ENCODE measurements around the gene KDM7A. TPM values are rescaled to one million over a fixed set of nuclear protein-coding genes. Genes with fewer than 3 reads are reported as not detected.
A peak's percentile ranks its signal among the peaks of the same experiment; 100 is the strongest.

The KDM7A gene
- total RNA-seq, 1 experiment from 2014 or later: 12.2 TPM

- TF ChIP-seq MYBL2 (CRISPR knock-in tag; IDR thresholded peaks at IDR 0.05) (no peak), GTF2I (CRISPR knock-in tag; conservative IDR thresholded peaks at IDR 0.05) (no peak), TCF7 (CRISPR knock-in tag; IDR thresholded peaks at IDR 0.05; ENCODE audit: low read depth) (no peak), RORB (CRISPR knock-in tag; IDR thresholded peaks at IDR 0.05) (no peak), NFATC4 (CRISPR knock-in tag; IDR thresholded peaks at IDR 0.05) (no peak), ZNF671 (CRISPR knock-in tag; IDR thresholded peaks at IDR 0.05) (peak; percentile 57; the same call in 1 of the 2 replicates), TP53 (CRISPR knock-in tag; IDR thresholded peaks at IDR 0.05) (no peak), IRF2 (CRISPR knock-in tag; IDR thresholded peaks at IDR 0.05; ENCODE audit: borderline replicate concordance, low read depth) (no peak), PREB (CRISPR knock-in tag; IDR thresholded peaks at IDR 0.05; ENCODE audit: borderline replicate concordance) (no peak), ZNF138 (CRISPR knock-in tag; conservative IDR thresholded peaks at IDR 0.05) (no peak), SMAD4 (CRISPR knock-in tag; IDR thresholded peaks at IDR 0.05) (no peak), ATF6 (CRISPR knock-in tag; IDR thresholded peaks at IDR 0.05) (no peak), ESRRA (CRISPR knock-in tag; IDR thresholded peaks at IDR 0.05; ENCODE audit: borderline replicate concordance) (no peak), CBFB (CRISPR knock-in tag; IDR thresholded peaks at IDR 0.05; ENCODE audit: low read depth) (no peak), KAT7 (CRISPR knock-in tag; IDR thresholded peaks at IDR 0.05; ENCODE audit: borderline replicate concordance) (peak; percentile 83; the same call in 1 of the 2 replicates), ZNF263 (CRISPR knock-in tag; IDR thresholded peaks at IDR 0.05; ENCODE audit: low read depth) (no peak), NFYB (CRISPR knock-in tag; conservative IDR thresholded peaks at IDR 0.05; ENCODE audit: low read depth) (no peak), ZNF396 (CRISPR knock-in tag; IDR thresholded peaks at IDR 0.05; ENCODE audit: borderline replicate concordance) (no peak), NR2C2 (CRISPR knock-in tag; IDR thresholded peaks at IDR 0.05) (no peak)
- TF ChIP-seq, protein P1, sequence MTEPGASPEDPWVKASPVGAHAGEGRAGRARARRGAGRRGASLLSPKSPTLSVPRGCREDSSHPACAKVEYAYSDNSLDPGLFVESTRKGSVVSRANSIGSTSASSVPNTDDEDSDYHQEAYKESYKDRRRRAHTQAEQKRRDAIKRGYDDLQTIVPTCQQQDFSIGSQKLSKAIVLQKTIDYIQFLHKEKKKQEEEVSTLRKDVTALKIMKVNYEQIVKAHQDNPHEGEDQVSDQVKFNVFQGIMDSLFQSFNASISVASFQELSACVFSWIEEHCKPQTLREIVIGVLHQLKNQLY (CRISPR knock-in tag; IDR thresholded peaks at IDR 0.05): 0 out of 2 replicates have a peak, but pooled peaks have one; percentile 37
- TF ChIP-seq, protein P2, sequence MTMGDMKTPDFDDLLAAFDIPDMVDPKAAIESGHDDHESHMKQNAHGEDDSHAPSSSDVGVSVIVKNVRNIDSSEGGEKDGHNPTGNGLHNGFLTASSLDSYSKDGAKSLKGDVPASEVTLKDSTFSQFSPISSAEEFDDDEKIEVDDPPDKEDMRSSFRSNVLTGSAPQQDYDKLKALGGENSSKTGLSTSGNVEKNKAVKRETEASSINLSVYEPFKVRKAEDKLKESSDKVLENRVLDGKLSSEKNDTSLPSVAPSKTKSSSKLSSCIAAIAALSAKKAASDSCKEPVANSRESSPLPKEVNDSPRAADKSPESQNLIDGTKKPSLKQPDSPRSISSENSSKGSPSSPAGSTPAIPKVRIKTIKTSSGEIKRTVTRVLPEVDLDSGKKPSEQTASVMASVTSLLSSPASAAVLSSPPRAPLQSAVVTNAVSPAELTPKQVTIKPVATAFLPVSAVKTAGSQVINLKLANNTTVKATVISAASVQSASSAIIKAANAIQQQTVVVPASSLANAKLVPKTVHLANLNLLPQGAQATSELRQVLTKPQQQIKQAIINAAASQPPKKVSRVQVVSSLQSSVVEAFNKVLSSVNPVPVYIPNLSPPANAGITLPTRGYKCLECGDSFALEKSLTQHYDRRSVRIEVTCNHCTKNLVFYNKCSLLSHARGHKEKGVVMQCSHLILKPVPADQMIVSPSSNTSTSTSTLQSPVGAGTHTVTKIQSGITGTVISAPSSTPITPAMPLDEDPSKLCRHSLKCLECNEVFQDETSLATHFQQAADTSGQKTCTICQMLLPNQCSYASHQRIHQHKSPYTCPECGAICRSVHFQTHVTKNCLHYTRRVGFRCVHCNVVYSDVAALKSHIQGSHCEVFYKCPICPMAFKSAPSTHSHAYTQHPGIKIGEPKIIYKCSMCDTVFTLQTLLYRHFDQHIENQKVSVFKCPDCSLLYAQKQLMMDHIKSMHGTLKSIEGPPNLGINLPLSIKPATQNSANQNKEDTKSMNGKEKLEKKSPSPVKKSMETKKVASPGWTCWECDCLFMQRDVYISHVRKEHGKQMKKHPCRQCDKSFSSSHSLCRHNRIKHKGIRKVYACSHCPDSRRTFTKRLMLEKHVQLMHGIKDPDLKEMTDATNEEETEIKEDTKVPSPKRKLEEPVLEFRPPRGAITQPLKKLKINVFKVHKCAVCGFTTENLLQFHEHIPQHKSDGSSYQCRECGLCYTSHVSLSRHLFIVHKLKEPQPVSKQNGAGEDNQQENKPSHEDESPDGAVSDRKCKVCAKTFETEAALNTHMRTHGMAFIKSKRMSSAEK (CRISPR knock-in tag; IDR thresholded peaks at IDR 0.05; ENCODE audit: borderline replicate concordance): no peak
- TF ChIP-seq, protein P3, sequence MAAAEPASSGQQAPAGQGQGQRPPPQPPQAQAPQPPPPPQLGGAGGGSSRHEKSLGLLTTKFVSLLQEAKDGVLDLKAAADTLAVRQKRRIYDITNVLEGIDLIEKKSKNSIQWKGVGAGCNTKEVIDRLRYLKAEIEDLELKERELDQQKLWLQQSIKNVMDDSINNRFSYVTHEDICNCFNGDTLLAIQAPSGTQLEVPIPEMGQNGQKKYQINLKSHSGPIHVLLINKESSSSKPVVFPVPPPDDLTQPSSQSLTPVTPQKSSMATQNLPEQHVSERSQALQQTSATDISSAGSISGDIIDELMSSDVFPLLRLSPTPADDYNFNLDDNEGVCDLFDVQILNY (CRISPR knock-in tag; IDR thresholded peaks at IDR 0.05): peak; percentile 81
- TF ChIP-seq, protein P4, sequence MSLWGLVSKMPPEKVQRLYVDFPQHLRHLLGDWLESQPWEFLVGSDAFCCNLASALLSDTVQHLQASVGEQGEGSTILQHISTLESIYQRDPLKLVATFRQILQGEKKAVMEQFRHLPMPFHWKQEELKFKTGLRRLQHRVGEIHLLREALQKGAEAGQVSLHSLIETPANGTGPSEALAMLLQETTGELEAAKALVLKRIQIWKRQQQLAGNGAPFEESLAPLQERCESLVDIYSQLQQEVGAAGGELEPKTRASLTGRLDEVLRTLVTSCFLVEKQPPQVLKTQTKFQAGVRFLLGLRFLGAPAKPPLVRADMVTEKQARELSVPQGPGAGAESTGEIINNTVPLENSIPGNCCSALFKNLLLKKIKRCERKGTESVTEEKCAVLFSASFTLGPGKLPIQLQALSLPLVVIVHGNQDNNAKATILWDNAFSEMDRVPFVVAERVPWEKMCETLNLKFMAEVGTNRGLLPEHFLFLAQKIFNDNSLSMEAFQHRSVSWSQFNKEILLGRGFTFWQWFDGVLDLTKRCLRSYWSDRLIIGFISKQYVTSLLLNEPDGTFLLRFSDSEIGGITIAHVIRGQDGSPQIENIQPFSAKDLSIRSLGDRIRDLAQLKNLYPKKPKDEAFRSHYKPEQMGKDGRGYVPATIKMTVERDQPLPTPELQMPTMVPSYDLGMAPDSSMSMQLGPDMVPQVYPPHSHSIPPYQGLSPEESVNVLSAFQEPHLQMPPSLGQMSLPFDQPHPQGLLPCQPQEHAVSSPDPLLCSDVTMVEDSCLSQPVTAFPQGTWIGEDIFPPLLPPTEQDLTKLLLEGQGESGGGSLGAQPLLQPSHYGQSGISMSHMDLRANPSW (CRISPR knock-in tag; conservative IDR thresholded peaks at IDR 0.05; ENCODE audit: low read depth): no peak
- TF ChIP-seq, protein P5, sequence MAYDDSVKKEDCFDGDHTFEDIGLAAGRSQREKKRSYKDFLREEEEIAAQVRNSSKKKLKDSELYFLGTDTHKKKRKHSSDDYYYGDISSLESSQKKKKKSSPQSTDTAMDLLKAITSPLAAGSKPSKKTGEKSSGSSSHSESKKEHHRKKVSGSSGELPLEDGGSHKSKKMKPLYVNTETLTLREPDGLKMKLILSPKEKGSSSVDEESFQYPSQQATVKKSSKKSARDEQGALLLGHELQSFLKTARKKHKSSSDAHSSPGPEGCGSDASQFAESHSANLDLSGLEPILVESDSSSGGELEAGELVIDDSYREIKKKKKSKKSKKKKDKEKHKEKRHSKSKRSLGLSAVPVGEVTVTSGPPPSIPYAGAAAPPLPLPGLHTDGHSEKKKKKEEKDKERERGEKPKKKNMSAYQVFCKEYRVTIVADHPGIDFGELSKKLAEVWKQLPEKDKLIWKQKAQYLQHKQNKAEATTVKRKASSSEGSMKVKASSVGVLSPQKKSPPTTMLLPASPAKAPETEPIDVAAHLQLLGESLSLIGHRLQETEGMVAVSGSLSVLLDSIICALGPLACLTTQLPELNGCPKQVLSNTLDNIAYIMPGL (CRISPR knock-in tag; IDR thresholded peaks at IDR 0.05): peak; percentile 88; the same call in 1 of the 2 replicates
These were observed at the start of gene KDM7A (continued) for GRCh38 chr7:140176811-140177702.
